Stimulated activated CD4-positive, alpha-beta T cell treated with anti-CD3 and anti-CD28 coated beads, Interleukin-12 subunit alpha, Interleukin-12 subunit beta, amount 100 ng/mL, for 4 hours (primary cell): ENCODE results near the gene CEP68.
"Not testable (repeated sequence)": the region's sequence is repeated elsewhere in the genome, so short reads cannot be mapped to it uniquely, and the experiment has no call there.

Source experiments
- DNase-seq: peaks from one replicate; pipeline ENCODE4 v3.0.0-alpha.2; 2020

Gene CEP68, protein sequence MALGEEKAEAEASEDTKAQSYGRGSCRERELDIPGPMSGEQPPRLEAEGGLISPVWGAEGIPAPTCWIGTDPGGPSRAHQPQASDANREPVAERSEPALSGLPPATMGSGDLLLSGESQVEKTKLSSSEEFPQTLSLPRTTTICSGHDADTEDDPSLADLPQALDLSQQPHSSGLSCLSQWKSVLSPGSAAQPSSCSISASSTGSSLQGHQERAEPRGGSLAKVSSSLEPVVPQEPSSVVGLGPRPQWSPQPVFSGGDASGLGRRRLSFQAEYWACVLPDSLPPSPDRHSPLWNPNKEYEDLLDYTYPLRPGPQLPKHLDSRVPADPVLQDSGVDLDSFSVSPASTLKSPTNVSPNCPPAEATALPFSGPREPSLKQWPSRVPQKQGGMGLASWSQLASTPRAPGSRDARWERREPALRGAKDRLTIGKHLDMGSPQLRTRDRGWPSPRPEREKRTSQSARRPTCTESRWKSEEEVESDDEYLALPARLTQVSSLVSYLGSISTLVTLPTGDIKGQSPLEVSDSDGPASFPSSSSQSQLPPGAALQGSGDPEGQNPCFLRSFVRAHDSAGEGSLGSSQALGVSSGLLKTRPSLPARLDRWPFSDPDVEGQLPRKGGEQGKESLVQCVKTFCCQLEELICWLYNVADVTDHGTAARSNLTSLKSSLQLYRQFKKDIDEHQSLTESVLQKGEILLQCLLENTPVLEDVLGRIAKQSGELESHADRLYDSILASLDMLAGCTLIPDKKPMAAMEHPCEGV

DNA sequence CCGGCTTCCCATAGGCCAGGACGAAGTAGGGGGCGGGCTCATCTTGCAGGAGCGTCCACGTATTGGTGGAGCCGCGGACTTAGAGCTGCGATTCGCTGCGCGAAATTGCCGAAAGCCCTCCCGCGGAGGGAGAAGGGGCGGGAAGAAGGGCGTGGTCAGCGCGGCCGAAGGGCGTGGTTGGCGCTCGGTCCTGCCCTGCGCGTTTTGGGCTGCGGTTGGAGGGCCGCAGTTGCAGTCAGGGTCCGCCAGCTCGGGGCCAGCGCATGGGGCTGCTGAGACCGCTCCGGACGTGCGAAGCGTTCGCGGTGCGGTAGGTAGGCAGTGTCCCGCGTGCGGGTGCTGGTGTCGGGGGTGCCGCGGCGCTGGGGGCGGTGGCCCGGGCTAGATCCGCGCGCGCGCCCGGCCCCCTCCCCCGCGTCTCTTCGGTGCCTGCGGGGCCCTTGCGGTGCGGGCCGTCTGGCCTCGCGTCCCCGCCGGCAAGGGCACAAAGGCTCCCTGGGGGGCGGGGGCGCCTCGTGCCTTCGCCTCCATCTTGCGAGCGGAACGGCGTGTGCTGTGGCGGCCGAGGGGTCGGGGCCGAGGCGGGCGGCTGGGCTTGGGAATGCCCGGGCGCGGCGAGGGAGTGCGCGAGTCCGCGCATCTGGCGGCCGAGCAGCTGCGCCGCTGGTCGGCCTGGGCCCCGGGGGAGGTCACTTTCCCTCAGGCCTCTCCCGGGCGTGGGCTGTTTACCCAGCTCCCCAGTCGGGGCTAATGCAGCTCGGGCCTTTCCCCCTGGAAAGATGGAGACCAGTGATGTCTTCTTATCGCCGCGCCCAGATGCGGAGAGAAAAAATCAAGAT lies at the start of gene CEP68:
Gene CEP68 (plus strand): TSS at position 202 of the 839 bp plus-strand sequence. CDS start 13,029 bp downstream, outside the sequence.
- DNase-seq = peak; percentile 93

DNA sequence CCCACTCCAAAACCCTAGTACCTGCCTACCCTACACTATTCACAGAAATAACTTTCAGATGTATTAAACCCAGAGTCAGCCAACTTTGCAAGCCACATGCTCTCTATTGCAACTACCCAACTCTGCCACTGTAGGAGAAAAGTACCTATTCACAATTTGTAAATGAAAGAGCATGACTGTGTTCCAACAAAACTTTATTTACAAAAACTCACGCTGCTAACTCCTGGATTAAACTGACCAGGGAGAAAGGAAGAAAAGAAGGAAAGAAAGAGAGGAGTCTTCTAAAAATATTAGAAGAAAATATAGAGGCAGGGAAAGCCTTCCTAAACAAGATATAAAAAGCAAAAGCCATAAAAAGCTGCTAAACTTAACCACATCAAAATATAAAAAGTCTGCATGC lies 42.4 kb upstream of the CEP68 start:
- DNase-seq = no peak

DNA sequence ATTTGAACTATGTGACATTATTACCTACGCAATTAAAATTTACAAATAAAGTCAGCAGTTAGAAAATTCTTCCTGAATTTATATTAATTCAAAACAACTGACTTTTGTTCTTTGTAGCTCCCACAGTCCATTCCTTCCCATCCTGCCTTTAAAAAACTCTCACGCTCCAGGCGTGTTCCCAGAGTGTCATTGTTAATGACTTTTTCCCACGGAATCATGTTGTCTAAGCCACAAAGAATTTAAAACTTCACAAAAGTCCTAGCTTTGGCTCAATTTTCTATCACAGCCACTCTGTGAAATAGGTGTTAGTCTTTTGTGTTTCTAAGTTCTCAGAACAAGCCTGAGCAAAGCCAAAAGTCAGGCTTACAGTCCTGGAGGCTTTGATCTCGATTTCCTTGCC lies 40.5 kb upstream of the CEP68 start:
- DNase-seq = no peak

DNA sequence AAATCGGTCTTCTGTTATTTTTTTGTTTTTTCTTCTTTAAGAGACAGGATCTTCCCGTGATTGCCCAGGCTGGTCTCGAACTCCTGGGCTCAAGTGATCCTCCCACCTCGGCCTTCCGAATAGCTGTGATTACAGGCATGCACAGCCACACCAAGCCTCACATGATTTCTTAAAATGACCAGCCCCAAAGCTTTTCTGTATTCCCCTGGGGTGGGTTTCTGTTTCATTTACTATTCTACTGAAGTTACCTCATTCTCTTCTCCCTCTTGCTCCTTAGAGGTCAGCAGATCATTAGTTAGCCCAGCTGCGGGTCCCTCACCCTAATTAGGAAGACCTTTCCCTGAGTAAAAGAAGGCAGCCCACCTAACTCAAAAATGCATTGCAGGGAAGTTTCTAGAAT lies 39.4 kb upstream of the CEP68 start:
- DNase-seq = no peak

DNA sequence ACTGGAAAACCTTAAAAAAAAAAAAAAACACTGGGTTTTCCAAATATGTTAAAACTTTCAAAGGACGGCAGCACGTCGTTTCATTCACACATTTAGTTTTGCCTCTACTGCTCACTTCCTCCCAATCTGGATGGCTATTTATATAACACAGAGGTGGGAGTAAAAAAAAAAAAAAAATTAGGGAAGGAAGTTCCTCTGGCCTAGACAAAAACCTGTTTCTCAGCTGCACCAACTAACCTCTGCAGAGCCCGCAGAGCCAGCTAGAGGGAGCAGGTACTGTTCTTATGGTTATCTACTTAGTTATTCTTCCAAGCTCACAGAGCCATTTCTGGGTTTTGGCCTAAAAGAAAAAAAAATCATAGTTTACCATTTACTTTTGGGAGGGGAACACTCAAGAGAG lies 38.9 kb upstream of the CEP68 start:
- DNase-seq = no peak

DNA sequence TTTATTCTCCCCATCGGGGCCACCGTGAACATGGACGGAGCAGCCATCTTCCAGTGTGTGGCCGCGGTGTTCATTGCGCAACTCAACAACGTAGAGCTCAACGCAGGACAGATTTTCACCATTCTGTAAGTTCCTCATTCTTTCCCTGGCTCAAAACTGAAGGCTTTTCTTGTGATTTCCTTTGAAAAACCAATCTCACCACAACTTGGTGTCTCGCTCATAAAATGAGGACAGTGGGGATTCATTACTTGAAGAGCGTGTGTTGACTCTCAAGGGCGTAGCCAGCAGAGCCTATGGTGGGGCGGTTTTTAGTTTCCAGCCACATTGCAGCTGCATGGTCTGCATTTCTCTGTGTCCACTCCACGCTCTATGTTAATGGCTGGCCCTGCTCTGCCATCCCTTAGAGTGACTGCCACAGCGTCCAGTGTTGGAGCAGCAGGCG lies 38.1 kb upstream of the CEP68 start:
- no peak for DNase-seq

DNA sequence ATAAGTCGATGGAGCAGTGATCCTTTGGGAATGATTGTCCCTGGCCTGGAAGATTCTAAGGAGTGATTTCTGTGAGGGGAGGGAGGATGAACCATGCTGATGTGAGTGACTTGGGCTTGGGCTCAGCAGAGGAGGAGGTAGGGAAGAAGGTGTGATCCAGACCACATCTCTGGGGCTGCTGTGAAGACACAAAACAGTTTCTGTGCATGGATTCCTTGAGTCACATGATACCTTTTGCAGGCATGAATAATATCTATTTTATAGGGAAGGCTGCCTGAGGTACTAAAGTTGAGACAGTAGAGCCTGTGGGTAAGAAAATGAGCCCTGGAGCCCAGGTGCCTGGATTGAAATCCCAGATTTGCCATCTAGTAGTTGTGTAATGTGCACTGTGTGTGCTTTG lies 37.2 kb upstream of the CEP68 start:
- no peak for DNase-seq

DNA sequence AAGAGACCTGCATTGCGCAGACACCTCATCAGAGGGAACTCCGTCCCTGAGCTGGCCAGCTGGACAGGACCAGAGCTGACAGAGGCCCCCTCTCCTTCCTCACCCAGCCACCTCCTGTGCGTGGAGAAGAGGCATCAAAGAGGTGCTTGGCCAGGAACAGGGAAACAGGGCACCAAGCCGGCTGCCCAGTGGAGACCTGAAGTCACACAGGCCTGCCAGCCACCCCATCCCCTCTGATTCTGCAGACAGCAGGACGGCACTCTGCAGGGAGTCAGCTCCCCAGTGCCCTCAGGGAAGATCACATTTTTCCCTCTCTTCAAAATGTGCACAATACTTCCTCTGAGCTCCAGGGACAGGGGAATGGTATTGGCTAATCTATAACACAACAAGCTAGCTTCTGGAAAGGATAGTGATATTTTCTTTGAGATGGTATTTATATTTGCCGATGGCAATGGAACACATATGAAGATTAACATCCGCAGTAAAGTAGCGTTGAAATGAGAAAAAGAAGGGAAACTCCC lies 36.5 kb upstream of the CEP68 start:
- DNase-seq = no peak

DNA sequence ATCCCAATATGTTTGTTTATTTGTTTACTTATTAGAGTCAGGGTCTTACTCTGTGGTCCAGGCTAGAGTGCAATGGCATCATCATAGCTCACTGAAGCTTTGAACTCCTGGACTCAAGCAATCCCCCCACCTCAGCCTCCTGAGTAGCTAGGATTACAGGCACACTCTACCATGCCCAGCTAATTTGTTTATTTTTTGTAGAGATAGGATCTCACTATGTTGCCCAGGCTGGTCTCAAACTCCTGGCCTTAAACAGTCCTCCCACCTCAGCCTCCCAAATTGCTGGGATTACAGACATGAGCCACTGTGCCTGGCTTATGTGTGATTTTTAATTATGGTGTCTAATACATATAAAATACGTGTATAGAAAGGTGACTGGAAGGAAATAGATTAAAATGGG lies 36.0 kb upstream of the CEP68 start:
- not testable (repeated sequence) for DNase-seq

DNA sequence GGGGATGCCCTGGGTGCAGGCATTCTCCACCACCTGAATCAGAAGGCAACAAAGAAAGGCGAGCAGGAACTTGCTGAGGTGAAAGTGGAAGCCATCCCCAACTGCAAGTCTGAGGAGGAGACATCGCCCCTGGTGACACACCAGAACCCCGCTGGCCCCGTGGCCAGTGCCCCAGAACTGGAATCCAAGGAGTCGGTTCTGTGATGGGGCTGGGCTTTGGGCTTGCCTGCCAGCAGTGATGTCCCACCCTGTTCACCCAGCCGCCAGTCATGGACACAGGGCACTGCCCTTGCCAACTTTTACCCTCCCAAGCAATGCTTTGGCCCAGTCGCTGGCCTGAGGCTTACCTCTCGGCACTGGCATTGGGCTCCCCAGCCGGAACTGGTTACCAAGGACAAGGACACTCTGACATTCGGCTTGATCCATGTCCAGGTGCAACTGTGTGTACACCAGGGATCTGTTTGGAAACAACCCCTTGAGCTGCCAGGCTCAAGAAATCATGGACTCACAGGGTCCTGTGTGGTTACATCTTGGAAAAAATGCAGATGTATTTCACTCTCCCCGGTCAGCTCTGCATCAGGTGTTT lies 35.2 kb upstream of the CEP68 start:
- no peak for DNase-seq

DNA sequence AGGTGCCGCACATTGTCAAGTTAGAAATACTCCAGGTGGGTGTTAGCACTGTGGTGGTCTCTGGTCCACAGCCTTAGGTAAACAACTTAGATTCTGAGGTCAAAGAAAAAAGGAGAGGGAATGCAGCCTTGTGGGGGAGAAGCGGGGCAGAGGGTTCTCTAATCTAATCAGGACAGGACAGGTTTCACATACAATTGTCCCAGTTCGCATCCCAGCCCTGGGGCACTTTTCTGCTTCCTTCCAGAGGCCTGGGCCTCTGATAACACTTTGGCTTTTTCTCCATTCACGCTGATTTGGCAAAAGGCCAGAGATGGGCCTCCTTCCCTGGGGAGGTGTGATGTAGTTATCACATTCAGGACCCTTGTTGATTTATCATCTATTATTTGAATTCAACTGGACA lies 34.5 kb upstream of the CEP68 start:
- no peak for DNase-seq

DNA sequence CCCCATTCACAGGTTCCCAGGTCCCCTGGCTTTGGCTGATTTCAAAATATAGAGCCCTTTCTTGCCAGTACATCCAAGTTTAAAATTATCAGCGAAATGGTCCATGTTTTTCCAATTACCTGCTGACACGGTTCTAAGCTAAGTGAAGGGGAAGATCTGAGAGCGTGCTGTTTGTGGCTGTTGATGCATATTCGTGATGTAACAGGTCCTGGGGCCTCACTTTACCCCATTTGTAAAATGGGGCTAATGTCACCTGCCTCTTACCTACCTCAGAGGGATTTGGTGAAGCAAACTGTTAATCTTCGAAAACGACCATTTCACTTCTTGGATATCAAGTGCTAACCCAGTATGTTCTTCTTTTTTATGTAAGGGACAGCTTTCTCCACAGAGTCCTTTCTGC lies 34.0 kb upstream of the CEP68 start:
- DNase-seq = no peak

DNA sequence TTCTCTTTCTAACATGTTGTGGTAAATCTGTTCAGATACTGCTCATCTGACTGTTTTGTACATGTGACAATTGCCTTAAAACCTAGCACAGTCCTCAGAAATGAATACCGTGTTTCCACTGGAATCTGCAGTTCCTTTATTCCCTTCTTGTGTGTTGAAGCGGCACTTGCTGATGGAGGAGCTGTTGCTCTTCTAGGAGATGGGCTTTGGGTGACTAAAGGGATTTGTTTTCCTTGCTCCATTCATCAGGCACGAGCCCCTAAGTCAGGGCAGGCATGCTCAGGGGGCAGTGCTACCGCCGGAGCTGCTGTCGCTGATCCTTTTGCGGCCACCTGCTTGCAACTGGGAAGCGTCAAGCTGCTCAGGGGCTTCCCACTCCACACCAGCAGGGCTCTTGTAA lies 32.5 kb upstream of the CEP68 start:
- no peak for DNase-seq

DNA sequence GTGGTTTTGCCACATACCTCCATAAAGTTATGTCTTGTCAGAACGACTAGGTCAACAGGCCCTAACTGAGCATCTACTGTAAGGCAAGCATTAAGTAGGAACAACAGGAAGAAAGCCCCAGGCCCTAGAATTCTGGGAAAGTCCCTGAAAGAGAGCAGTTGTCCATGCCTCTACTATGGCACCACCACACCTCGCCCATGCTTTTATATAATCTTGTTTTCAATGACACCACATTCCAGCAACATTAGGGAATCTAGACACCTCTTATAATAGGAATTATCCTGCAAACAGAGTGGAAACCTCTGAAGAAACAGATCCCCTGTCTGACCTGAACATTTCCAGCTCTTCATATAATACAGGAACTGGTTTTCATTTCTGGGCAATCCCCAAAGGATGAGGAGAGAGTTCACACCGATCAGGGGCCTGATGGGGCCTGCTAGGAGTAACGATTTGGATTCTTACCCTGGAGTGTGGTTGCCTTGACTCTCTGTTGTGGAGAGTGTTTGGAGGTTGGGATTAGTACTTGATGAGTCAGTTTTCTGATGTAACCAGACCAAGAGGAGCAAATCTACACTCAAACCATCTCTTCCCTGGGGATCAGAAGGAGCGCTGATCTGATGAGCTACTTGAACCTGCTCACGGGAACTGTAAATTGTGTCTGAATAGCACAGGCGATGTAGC lies 31.9 kb upstream of the CEP68 start:
- no peak for DNase-seq

DNA sequence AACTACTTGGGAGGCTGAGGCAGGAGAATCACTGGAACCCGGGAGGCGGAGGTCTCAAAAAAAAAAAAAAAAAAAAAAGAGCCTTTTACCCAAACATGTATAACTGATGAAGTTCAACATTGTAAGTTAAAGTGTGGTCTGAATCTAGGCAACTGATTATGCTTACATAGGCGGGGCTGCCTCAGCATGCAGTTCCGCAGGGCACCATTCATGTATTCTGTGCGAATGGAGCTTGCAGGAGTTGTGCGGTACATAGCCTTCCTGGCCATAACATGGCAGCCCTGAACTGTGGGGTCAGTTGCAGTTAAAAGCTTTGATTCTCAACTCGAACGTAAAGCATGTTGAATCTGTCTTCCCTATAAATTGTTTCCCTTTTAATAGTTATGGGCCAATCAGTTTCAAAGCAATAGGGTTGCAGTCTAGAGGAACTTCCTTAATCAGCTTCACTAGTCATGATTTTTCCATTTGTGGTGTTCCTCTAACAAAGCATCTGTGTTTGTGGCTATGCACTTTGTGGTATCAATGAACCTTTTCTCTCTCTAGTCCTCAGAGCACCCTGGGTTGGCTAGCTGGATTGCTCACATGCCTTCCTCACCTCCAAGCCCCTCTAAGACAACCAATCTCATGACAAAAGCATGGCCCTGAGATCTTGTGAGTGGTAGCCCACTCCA lies 30.6 kb upstream of the CEP68 start:
- no peak for DNase-seq

DNA sequence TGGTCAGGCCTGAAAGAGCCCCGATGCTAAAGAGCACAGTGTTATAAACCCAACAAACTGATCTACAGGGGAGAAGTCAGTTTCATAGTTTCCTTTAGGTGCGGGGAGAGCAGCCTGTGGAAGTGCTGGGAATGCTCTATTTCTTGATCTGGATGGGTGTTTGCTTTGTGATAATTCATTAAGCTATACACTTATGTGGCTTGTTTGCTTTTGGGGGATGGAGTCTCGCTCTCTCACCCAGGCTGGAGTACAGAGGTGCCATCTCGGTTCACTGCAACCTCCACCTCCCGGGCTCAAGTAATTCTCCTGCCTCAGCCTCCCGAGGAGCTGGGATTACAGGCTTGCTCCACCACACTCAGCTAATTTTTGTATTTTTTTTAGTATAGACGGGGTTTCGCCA lies 30.1 kb upstream of the CEP68 start:
- no peak for DNase-seq

DNA sequence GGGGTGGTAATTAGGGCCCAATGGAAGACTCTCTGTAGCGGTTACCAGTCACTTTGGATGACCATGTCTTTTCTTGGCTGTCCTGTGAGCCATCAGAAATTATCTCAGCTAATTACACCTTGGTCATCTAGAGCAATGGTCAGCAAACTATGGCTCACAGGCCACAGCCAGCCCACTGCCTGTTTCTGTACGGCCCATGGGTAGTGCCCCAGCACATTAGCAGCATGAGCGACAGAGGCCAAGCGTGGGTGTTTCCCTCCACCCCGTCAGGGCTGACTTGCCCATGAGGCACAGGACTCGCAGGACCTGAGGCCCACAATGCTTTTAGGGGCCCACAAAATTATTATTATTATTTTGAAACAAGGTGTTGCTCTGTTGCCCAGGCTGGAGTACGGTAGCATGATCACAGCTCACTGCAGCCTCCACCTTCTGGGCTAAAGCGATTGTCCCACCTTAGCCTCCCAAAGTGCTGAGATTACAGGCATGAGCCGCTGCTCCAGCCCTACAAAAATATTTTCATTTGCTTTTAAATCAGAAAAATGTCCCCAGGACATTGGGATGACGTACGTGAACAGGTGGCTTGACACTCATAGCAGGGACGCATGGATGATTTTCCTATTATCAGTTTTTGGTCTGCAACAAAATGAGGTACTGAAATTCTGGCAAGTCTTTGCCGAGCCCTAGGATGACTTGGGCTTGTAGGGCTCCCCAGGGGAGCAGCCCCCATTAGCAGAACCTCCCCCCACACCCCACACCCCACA lies 29.3 kb upstream of the CEP68 start:
- DNase-seq = no peak

DNA sequence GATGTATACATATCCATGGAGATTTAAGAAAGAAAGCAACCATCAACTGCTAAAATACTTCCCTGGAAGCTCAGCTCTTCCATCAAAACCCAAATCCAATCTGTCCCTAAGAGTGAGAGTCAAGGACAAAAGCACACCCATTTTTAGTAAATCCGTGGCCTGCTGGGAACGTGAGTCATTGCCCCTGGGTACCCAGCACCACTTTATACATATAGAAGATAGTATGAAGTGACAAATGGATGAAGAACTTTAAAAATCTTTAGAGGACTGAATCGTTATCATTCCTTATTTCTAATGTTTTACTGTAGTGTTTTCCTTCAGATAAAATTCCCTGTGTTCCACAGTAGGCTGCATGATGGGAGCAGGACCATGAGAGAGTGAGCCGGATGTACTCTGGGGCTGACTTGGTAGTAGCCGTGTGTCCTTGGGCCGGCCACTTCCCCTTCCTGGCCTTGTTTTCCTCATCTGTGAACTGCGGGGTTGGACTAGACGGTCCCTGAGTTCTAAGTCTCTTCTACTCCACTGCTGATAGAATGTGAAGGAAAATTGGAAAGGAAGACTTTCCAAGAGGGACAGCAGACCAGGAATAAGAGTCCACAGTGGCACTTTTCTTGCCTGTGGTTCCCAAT lies 28.5 kb upstream of the CEP68 start:
- no peak for DNase-seq

DNA sequence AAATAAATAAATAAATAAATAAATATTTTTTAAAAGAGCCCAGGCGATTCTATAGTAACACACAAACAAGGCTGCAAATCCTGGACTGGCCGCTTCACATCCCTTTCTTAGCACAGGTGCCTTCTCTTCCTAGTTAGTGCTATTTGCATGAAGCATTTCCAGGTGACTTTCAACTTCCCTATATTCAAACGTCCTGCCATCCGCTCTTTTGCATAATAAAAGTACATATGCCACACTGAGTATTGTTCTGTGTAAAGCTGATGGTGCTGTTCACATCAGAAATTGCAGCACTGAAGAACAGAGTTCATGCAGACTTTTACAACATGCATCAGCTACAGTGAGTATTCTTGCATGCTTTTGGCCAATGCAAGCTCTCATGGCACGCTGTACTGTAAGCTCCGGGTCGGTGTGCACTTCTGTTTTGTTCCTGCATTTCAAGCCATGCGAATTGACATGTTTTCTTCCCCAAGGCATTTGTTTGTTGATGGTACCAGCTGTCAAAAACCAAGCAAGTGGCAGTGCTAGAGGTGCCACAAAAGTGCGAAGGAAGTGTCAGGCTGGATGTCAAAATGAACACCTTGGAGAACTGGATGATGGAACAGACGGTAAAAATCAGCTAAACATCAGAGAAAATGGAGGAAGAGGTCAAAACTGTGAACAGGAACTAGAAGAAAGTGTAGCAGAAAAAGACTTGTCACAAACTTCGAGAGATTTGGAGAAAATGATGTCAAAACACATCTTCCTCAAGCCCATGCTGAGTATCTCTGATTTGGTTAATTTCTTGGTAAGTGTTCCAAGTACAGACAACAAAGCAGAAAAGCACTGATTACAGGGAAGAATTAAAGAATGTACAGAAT lies 25.5 kb upstream of the CEP68 start:
- no peak for DNase-seq
